Activated T-cell treated with anti-CD3 and anti-CD28 coated beads for 4 hours (primary cell): Measurements from ENCODE around the gene PBX3.
"Not testable (repeated sequence)": the region's sequence is repeated elsewhere in the genome, so short reads cannot be mapped to it uniquely, and the experiment has no call there.

Experiments
- DNase-seq: peaks from one replicate; pipeline ENCODE4 v3.0.0-alpha.2; 2020

Gene PBX3

DNA sequence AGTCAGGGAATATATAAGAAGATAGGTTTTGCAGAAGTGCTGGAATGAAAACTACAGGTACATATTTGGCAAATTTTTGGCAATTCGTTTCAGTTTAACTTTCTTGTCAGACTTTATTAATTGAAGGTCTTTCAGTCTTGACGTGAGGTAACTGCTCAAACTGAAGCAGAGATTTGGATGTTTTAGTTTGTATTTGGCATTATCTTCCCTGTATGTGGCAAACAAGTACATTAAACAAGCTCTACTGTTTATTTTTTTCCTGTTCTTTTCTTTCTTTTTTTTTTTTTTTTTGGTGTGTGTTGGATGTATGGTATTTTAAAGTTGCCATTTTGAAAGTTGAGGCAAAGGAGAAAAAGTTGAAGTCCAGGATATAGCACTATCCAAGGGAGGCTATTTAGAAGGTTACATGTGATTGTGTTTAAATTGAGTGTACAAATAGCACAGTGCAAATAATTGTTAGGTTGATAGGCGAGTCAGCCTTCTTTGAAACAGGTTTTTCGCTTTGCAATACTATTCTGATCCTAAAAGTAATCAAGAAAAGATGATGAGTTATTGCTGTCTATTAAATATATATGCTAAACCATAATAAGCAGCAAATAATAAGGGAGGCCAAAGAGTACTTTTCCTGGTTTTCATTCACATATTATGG lies 2.2 kb downstream of the PBX3 start:
- DNase-seq: no peak

DNA sequence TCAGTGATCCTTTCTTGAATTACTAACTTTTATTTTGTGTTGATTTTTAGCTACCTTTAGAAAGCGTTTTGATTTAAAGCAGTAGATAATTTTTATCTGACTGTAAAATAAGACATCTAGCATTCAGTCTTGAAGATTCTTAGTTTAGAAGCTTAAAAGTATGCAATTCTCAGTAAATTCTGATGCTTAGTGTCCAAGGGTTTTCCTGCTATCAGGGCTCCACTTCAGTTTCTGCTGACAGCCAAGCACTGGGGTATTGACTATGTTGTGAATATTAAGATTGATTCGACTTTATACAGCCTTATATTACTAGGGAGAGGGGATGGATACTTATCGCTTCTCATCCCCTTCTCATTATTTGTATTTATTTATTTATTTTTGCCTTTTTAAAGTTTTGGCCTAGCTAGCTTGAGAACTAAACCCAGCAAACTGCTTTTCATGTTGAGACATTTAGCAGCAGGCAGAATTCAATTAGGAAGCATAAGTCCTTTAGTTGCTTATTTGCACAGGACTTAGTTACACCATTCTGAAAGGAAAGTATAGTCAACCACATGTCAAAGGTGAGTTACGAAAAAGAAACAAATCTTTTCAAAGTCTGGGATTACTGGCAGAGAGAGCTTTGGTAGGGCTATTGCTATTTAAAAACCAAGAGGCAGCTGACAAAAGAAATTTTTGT lies 2.9 kb downstream of the PBX3 start:
- DNase-seq: no peak

- no peak for DNase-seq
These were observed 3.4 kb downstream of the PBX3 start for GRCh38 chr9:125750627-125751011.

- DNase-seq: no peak
These were observed 5.0 kb downstream of the PBX3 start for GRCh38 chr9:125752070-125752628.

DNA sequence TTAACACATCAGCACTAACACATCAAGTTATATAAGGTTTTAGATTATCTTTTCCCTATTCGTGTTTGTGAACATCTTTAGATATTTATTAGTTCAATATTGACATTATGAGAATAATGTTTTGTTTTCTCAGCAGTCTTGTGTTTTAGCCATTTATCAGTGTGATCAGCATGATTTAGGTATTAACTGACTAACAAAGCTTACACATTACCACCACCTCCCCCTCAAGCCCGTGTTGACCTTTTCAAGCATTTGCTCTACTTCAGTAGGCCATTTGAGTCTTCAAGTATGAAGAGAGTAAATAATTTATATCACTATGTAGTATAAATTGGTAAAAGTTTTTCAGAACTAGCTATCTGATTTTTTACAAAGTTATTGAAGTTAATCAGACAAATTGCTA lies 6.9 kb downstream of the PBX3 start:
- no peak for DNase-seq

DNA sequence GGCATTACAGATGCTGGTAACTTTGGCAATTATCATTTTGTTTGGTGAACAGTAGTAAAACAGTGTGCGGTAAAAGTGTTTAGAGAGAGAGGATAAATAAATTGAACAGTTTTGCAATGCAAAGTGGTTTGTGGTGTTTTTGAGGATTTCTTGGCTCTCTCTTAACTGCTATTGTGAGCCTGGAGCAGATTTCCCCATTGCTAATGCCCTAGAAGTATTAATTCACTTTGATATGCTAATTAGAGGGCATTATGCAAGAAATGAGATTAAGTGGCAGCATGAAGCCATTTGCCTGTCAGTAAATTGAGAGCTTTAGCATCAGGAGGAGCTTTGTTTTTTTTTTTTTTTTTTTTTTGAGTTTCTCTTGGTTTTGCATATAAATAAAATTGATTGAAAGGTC lies 8.2 kb downstream of the PBX3 start:
- DNase-seq: no peak

DNA sequence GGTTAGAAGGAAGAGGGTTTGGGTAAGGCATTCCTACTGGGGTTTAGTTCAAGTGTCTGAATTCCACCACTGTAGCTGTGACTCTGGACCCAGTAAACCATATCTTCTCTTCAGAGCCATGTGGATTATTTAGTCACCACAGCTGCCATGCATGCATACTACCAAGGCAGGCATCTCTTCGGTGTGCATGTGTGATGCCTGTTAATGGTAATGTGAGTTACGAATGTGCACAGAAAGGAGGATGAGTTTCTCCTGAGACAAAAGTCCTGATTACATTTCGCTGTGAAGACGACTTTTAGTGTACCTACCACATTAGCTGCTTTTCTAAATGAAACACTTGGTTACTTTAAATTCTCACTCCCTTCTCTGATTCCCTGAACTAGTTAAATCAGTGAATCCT lies 9.3 kb downstream of the PBX3 start:
- DNase-seq: no peak

- DNase-seq: no peak
These were observed 10.7 kb downstream of the PBX3 start for GRCh38 chr9:125757834-125758233.

DNA sequence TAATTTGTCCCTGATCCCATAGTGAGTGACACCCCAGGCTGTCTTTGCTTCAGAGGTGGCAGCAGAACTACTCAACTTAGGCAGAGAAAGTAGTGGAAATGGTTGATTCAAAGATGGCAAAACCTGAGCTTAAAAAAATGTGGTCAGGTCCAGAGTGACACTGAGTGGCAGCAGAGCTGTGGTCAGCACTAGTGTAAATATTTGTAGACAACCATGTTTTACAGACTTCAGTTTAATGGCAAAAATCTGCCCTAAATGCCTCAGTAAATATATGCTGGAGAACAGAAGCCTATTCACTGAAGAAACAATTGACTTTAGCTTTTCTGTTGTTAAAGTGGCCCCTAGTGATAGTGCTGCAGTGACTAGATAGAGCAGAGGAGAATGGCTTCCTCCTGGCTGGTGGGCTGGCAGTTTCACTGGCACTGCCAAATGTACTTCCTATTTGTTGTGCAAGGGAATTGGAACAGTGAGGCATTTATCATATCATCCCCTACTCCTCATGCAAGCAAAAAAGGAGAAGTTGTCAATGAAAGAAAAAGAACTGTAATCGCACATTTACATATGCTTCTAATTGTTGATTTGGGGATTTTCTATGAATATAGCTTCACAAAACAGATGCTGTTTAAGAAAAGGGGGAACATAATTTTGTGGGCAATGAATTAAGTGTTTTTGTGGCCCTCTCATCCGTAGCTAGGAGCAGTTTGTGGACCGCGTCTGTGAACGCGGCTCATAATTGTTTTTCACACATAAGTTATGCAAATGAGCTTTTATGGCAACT lies 12.0 kb downstream of the PBX3 start:
- no peak for DNase-seq

GRCh38 chr9:125759764-125760129 lies 12.6 kb downstream of the PBX3 start:
- no peak for DNase-seq

DNA sequence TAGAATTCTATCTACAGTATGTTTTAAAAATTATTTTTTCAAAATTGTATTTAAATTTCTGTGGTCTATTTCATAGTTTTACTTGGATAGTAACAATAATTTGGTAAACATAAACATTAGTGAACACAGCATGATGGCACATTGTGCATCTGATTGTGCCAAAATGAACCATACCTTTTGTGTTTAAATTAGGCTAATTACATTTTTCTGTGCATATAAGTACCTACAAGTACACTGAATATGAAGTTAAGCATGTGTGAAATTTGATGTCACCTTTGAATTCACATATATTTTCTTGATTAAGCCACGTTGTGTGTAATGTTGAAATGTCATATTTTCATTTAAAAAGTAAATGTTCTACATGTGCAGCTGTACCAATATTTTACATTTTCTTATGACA lies 13.4 kb downstream of the PBX3 start:
- DNase-seq: no peak

DNA sequence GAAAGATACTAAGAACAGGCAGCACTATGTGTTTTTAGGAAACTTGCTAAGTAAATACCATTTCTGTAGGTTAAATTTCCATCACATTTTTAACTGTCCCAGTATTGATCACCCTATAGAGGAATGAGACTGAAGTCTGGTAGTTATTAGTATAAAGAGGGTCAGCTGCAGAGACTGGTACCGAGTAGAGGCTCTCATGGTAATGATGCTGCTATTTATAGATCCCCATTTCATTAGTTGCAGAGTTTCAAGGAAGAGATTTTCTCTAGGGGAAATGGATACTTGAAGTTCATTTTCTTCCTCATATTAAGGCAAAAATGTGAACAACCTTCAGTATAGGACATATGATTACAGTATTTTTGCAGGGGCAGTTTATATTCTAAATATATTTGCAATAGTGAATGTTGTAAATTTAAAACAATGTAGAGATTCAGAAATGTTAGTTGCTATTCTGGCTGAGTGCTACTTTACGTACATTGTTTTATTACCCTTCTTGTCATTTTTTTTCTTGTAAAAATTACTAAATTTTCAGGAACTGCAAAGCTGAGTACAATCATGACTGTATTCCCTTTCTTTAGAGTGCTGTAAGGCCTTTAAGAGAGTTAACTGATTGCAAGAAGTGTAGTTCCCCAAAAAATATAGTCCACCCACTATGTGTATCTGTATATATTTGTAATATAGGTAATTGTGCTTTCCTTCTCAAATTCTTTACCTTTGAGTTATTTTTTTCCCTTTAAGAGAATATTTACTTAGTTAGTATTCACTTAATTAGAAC lies 14.7 kb downstream of the PBX3 start:
- no peak for DNase-seq

DNA sequence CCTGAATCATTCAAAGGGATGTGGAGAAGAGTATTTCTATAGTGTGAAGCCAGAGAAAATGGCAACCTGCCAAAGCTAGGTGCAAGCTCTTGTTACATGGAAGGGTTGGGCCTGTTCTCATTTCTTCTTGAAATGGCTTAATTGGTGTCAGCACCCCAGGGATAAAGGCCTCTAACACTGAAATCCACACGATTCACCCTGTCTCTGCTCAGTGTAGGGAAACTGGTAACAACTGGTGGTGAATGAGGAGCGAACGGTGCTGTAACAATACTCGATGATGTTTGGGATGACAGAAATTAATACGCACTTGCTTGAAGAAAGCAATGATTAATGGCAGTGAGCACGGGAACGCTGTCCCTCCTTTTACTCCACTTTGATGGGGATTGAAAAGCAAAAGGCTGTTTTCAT lies 16.2 kb downstream of the PBX3 start:
- no peak for DNase-seq

- DNase-seq: no peak
These were observed 17.0 kb downstream of the PBX3 start for GRCh38 chr9:125764198-125764597.

DNA sequence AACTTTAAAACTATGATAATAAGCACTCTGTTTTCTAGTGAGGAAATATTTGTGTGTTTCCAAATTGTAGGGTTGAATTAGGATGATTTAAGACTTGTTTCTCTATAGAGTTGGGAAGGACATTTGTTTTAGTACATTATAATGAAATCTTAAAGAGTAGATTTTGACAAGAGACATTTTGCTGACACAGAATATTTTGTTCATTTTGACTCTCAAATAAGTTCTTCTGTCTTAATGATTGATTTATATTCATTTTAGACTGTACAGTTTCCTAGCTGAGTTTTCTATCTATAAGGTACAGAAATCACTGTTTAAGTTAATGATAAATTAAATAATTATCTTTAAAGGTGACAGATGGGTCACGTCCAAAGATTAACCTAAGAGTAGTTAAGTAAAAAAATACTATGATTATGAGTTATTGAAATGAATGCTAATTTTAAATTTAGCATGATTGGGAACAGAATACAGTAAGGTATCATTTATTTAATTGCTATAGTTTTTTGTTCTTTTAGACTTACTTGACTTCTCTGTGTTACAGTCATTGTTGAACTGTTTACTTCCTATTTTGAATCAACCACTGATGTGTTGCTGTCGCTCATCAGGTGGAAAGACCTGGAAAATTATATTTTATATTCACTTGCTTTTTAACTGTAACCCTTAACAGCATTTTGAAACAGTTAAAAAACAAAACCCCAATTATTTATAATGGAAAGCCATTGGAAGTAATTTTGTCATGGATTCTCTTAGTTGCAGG lies 19.5 kb downstream of the PBX3 start:
- no peak for DNase-seq

DNA sequence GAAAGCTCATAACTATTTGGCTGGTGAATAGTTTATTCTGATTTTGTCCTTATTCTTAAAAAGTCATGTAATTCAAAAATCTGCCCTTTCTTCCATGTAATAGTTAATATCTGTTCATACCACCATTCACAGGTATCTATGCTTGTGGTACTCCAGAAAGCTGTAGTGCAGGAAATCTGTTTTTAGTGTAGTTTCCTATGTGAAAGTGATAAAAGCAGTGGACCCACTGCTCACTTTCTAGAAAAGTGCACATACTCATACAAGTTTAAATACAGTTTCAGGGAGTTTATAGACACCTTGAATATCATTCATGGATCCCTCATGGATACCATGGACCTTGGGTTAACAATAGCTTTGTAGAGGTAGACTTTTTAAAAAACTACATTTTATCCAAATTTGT lies 20.2 kb downstream of the PBX3 start:
- DNase-seq: no peak

DNA sequence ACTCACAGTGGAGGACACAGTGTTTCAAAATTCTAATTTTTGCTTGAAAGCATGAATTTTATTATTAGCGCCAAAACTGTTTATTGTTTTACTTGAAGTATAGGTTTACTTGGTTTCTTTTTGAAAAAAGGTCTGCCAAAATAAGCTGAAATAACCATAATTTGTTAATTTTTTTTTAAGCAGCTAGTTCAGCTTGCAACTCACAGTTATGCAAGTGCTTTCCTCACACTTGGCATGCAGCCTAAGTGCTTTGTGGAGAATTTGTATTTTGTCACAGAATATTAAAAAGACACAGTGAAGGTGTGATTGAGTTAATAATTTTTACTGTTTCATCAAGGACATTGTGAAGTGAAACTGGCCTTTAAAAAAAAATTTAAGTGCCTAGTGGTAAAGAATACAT lies 21.6 kb downstream of the PBX3 start:
- DNase-seq: no peak

DNA sequence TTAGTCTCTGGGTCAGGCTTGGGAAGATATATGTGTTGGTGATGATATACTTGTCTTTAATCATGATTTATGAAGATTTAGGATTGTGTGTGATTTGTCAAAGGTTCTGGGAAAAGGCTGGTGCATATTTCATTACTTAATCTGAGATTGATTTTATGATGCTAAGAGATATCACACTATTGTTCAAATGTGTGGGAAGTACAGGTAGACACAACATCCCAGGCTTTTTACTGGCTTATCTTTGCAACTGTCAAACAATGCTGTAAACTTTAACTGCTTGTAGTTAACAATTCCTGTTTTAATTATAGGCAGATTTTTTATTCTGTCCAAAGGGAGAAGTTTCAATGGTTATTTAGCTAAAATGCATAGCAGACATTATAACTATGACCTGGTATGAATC lies 23.9 kb downstream of the PBX3 start:
- no peak for DNase-seq

GRCh38 chr9:125772740-125773139 lies 25.6 kb downstream of the PBX3 start:
- no peak for DNase-seq

DNA sequence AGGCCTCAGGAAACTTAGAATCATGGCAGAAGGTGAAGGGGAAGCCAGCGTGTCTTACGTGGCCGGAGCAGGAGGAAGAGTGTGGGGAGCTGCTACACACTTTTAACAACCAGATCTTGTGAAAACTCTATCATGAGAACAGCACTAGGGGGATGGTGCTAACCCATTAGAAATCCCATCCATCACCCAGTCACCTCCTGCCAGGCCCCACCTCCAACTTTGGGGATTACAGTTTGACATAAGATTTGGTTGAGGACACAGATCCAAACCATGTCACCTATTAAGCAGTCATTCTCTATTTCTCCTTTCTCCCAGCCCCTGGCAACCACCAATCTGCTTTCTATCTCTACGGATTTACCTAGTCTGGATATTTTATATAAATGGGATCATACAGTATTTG lies 26.9 kb downstream of the PBX3 start:
- DNase-seq: no peak

GRCh38 chr9:125776789-125777188 lies 29.6 kb downstream of the PBX3 start:
- DNase-seq: not testable (repeated sequence)

DNA sequence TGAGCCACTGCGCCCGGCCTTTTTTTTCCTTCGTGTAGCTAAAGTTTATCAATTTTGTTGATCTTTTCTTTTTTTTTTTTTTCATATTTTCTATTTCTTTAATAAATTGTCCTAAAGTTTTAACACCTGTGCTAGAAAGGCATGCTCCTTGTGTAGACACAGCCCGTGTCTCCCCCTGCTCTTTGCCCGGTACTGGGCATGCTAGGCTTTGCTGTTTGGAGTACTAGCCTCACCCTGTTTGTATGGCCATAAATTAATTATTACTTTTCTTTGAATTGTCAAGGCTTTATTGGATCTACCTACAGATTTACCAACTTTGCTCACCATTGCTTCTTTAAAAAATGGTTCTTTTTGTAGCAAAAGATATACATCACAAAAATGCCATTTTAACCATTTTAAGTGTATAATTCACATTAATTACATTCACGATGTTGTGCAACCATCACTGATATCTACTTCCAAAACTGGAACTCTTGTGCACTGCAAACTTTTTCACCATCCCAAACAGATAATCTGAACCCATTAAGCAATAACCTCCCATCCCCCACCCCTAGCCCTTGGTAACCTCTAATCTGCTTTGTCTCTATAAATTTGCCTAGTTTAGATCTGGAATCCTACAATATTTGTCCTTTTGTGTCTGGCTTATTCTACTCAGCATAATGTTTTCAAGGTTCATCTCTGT lies 31.5 kb downstream of the PBX3 start:
- not testable (repeated sequence) for DNase-seq
